Right lobe of liver (tissue), 4 donors: ENCODE data around the gene NAP1L1.

Experiments used
- POLR2A ChIP-seq: fragments of 450-650 bp; IDR thresholded peaks from one replicate; pipeline ENCODE4 v1.6.1; 2017; ENCODE audit warnings: antibody characterized with exemption, mild to moderate bottlenecking
- TF ChIP-seq, protein P1 (sequence below), 4 donors: fragments of 200-600 bp in 3 of 4; fragments of 450-650 bp in 1 of 4; IDR thresholded peaks; one replicate each; pipeline versions ENCODE4 v1.5.1 to v1.8.0; 2016 to 2022; ENCODE audit warnings: antibody characterized with exemption in 4 of 4, mild to moderate bottlenecking in 2 of 4
- donor health status: DM: no; HTN: no; CAD: no.
- donor health status: DM: no; HTN: no; CAD: no.
- donor health status: DM: no; HTN: yes; CAD: no.

DNA sequence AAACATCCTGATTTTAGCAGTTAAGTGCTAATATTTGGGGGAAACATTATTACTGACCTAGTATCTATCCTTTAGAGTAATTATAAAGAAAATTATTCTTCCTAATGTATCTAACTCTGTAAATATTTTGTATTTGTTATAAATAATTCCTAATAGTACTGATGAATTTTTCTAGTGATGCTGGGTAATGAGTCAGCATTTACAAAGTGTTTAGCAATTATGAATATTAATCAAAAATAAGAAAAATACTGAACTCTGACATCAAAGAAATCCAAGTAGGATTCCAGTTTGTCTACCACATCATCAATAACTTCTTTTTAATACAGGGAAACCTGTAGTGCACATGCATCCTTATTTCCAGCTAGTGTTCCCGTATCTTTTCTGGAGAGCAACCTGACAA, 9.0 kb downstream of the NAP1L1 start:
- TF ChIP-seq, protein P1, sequence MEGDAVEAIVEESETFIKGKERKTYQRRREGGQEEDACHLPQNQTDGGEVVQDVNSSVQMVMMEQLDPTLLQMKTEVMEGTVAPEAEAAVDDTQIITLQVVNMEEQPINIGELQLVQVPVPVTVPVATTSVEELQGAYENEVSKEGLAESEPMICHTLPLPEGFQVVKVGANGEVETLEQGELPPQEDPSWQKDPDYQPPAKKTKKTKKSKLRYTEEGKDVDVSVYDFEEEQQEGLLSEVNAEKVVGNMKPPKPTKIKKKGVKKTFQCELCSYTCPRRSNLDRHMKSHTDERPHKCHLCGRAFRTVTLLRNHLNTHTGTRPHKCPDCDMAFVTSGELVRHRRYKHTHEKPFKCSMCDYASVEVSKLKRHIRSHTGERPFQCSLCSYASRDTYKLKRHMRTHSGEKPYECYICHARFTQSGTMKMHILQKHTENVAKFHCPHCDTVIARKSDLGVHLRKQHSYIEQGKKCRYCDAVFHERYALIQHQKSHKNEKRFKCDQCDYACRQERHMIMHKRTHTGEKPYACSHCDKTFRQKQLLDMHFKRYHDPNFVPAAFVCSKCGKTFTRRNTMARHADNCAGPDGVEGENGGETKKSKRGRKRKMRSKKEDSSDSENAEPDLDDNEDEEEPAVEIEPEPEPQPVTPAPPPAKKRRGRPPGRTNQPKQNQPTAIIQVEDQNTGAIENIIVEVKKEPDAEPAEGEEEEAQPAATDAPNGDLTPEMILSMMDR (IDR thresholded peaks at IDR 0.05): no peak
- TF ChIP-seq POLR2A: no peak
